Hepatocyte (in vitro differentiated cells): ENCODE data around the gene ISL2. TPM values are rescaled to one million over a fixed set of nuclear protein-coding genes. Genes with fewer than 3 reads are reported as not detected.
"Not testable (repeated sequence)": the region's sequence is repeated elsewhere in the genome, so short reads cannot be mapped to it uniquely, and the experiment has no call there.

Experiments used
- DNase-seq: peaks from one replicate; pipeline ENCODE4 v3.0.0-alpha.2; 2016; ENCODE audit warnings: low spot score
- H2AFZ ChIP-seq: fragments of 200-600 bp; sonication (generic); 2 replicates; pipeline ENCODE4 v1.6.0; 2016; ENCODE audit warnings: antibody characterized with exemption, mild to moderate bottlenecking
- H3K27ac ChIP-seq: fragments of 200-600 bp; sonication (generic); 2 replicates; pipeline ENCODE4 v1.5.1; 2016; ENCODE audit warnings: mild to moderate bottlenecking
- H3K27me3 ChIP-seq: fragments of 200-600 bp; sonication (generic); 2 replicates; pipeline ENCODE4 v1.6.1; 2016
- H3K36me3 ChIP-seq: fragments of 200-600 bp; sonication (generic); replicated peaks from 2 replicates; pipeline ENCODE4 v1.5.1; 2016; ENCODE audit warnings: low read depth; ENCODE audit not compliant: insufficient read depth
- H3K4me1 ChIP-seq: fragments of 200-600 bp; sonication (generic); 2 replicates; pipeline ENCODE4 v1.5.1; 2016; ENCODE audit warnings: mild to moderate bottlenecking, moderate library complexity; ENCODE audit not compliant: insufficient read depth
- H3K4me2 ChIP-seq: fragments of 200-600 bp; sonication (generic); 2 replicates; pipeline ENCODE4 v1.6.0; 2016
- H3K4me3 ChIP-seq: fragments of 200-600 bp; sonication (generic); 2 replicates; pipeline ENCODE4 v1.5.1; 2016; ENCODE audit warnings: mild to moderate bottlenecking
- H3K79me2 ChIP-seq: fragments of 200-600 bp; sonication (generic); 2 replicates; pipeline ENCODE4 v1.6.0; 2017; ENCODE audit warnings: mild to moderate bottlenecking
- H3K9me2 ChIP-seq: fragments of 200-600 bp; sonication (generic); replicated peaks from 2 replicates; pipeline ENCODE4 v1.6.0; 2017; ENCODE audit warnings: mild to moderate bottlenecking; ENCODE audit not compliant: insufficient read depth
- H3K9me3 ChIP-seq: fragments of 200-600 bp; sonication (generic); 2 replicates; pipeline ENCODE4 v1.5.1; 2016; ENCODE audit warnings: low read depth, mild to moderate bottlenecking
- H4K20me1 ChIP-seq: fragments of 200-600 bp; sonication (generic); 2 replicates; pipeline ENCODE4 v1.6.0; 2016; ENCODE audit warnings: mild to moderate bottlenecking; ENCODE audit not compliant: insufficient read depth, poor library complexity, severe bottlenecking
- EZH2 ChIP-seq: fragments of 200-600 bp; sonication (generic); IDR thresholded peaks from 2 replicates; pipeline ENCODE4 v1.6.1; 2016; ENCODE audit warnings: antibody characterized with exemption, mild to moderate bottlenecking, borderline replicate concordance
- EZH2phosphoT487 ChIP-seq: fragments of 200-600 bp; sonication (generic); IDR thresholded peaks from one replicate; pipeline ENCODE4 v1.6.1; 2018; ENCODE audit warnings: antibody characterized with exemption, mild to moderate bottlenecking, low read depth, moderate library complexity; ENCODE audit not compliant: unreplicated experiment, severe bottlenecking
- WGBS: methylation state at CpG from one replicate; pipeline ENCODE4 v1.1.6; 2016; ENCODE audit warnings: low lambda C conversion rate; ENCODE audit errors: missing lambda C conversion rate; 5-methylcytosine and 5-hydroxymethylcytosine counted together
- polyA plus RNA-seq: library from polyadenylated mRNA; unstranded; fragments of >200 nt; fragmentation: Nextera tagmentation; extraction: Ambion mirVana; gene quantifications from 2 replicates; pipeline ENCODE4 v1.2.1, GENCODE V29; 2016
- total RNA-seq: library from RNA; depleted of rRNA; stranded (reverse); fragments of >200 nt; gene quantifications from 2 replicates; pipeline ENCODE4 v1.2.3, GENCODE V29; 2014
- TF ChIP-seq, protein P1 (sequence below): fragments of 200-600 bp; sonication (generic); IDR thresholded peaks from 2 replicates; pipeline ENCODE4 v1.5.1; 2016; ENCODE audit warnings: antibody characterized with exemption, mild to moderate bottlenecking; ENCODE audit not compliant: poor library complexity

Gene ISL2
- total and polyA plus RNA-seq, 2 experiments from 2014 or later, result 3.9 to 4.7 TPM

DNA sequence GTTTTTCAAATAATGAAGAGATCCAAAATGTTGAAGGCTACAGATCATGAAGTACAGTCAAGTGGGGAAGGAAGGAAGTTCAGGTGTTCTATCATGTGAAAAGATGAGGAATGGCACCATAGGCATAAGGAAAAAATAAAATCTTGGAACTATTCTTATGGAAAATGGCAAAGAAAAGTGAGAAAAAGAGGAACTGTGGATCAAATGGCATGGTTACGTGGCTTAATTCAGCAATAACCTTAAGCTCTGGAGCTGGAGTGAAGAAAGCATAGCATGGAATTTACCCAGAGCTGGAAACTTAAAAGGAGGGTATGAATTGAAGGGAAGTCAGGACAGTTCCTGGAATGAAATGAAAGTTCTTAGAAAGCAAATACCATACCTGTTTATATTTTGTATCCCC is 39.7 kb upstream of the ISL2 start:
- no peaks in the 10 kb centered on the region for H3K9me3 ChIP-seq
- TF ChIP-seq EZH2phosphoT487, result no peak
- TF ChIP-seq, protein P1, sequence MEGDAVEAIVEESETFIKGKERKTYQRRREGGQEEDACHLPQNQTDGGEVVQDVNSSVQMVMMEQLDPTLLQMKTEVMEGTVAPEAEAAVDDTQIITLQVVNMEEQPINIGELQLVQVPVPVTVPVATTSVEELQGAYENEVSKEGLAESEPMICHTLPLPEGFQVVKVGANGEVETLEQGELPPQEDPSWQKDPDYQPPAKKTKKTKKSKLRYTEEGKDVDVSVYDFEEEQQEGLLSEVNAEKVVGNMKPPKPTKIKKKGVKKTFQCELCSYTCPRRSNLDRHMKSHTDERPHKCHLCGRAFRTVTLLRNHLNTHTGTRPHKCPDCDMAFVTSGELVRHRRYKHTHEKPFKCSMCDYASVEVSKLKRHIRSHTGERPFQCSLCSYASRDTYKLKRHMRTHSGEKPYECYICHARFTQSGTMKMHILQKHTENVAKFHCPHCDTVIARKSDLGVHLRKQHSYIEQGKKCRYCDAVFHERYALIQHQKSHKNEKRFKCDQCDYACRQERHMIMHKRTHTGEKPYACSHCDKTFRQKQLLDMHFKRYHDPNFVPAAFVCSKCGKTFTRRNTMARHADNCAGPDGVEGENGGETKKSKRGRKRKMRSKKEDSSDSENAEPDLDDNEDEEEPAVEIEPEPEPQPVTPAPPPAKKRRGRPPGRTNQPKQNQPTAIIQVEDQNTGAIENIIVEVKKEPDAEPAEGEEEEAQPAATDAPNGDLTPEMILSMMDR, result no peak
- no peak for TF ChIP-seq EZH2
- H3K4me3 ChIP-seq, result no peak overlapping the region
- no peaks in the 10 kb centered on the region for H3K27me3 ChIP-seq
- no peak overlapping the region for H2AFZ ChIP-seq
- no peak for DNase-seq
- H3K4me2 ChIP-seq, result no peak overlapping the region
- H3K36me3 ChIP-seq, result no peaks in the 10 kb centered on the region
- H3K27ac ChIP-seq, result no peak overlapping the region
- no peaks in the 10 kb centered on the region for H3K4me1 ChIP-seq
- peaks cover 49% of the 10 kb centered on the region for H4K20me1 ChIP-seq
- peaks cover 97% of the 10 kb centered on the region for H3K79me2 ChIP-seq
- WGBS, result 97% methylated on average over 1 of the region's 1 CpG
- H3K9me2 ChIP-seq, result no peaks in the 10 kb centered on the region

DNA sequence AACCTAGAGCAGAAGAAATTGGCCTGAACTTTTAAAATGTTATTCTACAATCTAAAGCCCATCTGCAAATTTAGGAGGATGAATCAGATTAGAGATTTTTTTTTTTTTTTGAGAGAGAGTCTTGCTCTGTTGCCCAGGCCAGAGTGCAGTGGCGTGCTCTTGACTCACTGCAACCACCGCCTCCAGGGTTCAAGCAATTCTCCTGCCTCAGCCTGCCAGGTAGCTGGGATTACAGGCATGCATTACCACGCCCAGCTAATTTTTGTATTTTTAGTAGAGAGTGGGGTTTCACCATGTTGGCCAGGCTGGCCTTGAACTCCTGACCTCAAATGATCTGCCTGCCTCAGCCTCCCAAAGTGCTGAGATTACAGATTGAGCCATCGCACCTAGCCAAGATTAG is 38.6 kb upstream of the ISL2 start:
- H3K27me3 ChIP-seq, H3K4me1 ChIP-seq, H3K9me2 ChIP-seq, H3K4me3 ChIP-seq, H3K27ac ChIP-seq, H3K36me3 ChIP-seq, DNase-seq, H3K4me2 ChIP-seq, H2AFZ ChIP-seq, H3K9me3 ChIP-seq: not testable (repeated sequence)
- H4K20me1 ChIP-seq, result peaks cover 61% of the 10 kb centered on the region
- WGBS, result 100% methylated on average over 4 of the region's 4 CpGs
- peaks cover 97% of the 10 kb centered on the region for H3K79me2 ChIP-seq

DNA sequence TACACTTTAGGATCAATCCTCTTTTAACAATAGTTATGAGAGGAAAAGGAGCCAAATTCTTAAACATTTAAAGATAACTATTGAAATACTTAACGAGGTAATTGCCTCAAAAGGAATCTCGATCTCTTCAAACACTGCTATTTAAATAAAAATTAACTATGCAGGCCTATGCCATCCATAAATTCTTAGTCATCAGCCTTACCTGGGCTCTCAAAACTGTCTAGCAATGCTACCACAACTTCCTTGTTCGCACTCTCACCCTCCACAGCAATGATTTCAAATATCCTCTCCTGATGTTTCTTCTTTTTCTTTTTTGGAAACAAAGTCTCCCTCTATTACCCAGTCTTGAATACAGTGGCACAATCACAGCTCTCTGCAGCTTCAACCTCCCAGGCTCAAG is 37.6 kb upstream of the ISL2 start:
- WGBS, result 68% methylated on average over 3 of the region's 3 CpGs

DNA sequence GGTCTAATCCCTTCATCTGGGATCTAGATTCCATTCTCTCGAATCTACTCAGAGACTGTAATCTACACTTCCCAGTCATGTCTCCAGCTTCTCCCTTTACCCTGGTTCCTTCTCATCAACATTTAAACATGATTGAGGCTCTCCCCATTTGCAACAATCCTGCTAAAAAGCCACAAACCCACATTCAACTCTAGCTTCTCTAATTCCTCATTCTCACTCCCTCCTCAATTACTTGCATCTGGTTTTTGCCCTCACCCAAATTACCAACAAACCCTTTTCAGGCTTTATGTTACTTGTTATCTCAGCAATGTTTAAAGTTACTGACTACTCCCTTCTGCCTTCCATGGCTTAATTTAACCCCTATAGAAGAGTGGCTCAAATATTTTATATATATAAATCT is 36.8 kb upstream of the ISL2 start:
- TF ChIP-seq, protein P1, result no peak
- no peak for TF ChIP-seq EZH2phosphoT487
- TF ChIP-seq EZH2, result no peak
- peak overlapping the region; percentile 77 for H3K27ac ChIP-seq
- no peaks in the 10 kb centered on the region for H3K36me3 ChIP-seq
- H3K9me2 ChIP-seq, result no peaks in the 10 kb centered on the region
- H3K9me3 ChIP-seq, result no peaks in the 10 kb centered on the region
- no peak for DNase-seq
- peaks cover 68% of the 10 kb centered on the region for H4K20me1 ChIP-seq
- H3K27me3 ChIP-seq, result no peaks in the 10 kb centered on the region
- H3K79me2 ChIP-seq, result peaks cover 95% of the 10 kb centered on the region
- no peak overlapping the region for H3K4me3 ChIP-seq
- no peaks in the 10 kb centered on the region for H3K4me1 ChIP-seq
- H3K4me2 ChIP-seq, result no peak overlapping the region
- H2AFZ ChIP-seq, result no peak overlapping the region
- WGBS, result 69% methylated on average over 1 of the region's 1 CpG

More for the DNA sequence above, 37.6 kb upstream of the ISL2 start:
- H2AFZ ChIP-seq, result no peak overlapping the region
- peak; percentile 23 for DNase-seq
- H3K4me2 ChIP-seq, result peak overlapping the region; percentile 48
- TF ChIP-seq EZH2, result no peak
- TF ChIP-seq, protein P1, result no peak
- peak overlapping the region; percentile 77 for H3K27ac ChIP-seq
- peaks cover 97% of the 10 kb centered on the region for H3K79me2 ChIP-seq
- no peaks in the 10 kb centered on the region for H3K9me2 ChIP-seq
- no peaks in the 10 kb centered on the region for H3K27me3 ChIP-seq
- peaks cover 70% of the 10 kb centered on the region for H4K20me1 ChIP-seq
- no peaks in the 10 kb centered on the region for H3K36me3 ChIP-seq
- no peak overlapping the region for H3K4me3 ChIP-seq
- no peaks in the 10 kb centered on the region for H3K9me3 ChIP-seq
- no peaks in the 10 kb centered on the region for H3K4me1 ChIP-seq
